GM23338 (cell line): ENCODE data around the gene GPSM1. TPM values are rescaled to one million over a fixed set of nuclear protein-coding genes. Genes with fewer than 3 reads are reported as not detected.

ENCODE experiments used
- ATAC-seq: fragments of 200-7000 bp; cut with Tn5 transposase; 3 replicates; pipeline ENCODE4 v1.9.1; 2020
- DNase-seq: peaks from one replicate; pipeline ENCODE4 v3.0.0-alpha.2; 2015; ENCODE audit warnings: low spot score
- H2AFZ ChIP-seq: fragments of 200-600 bp; sonication (generic); 2 replicates; pipeline ENCODE4 v1.8.0; 2016; ENCODE audit warnings: antibody characterized with exemption, mild to moderate bottlenecking, moderate library complexity
- H3F3A ChIP-seq: fragments of 200-600 bp; sonication (generic); replicated peaks from 2 replicates; pipeline ENCODE4 v1.8.0; 2017; ENCODE audit warnings: antibody characterized with exemption, mixed run types, low read depth
- H3K27ac ChIP-seq: fragments of 200-600 bp; sonication (generic); 2 replicates; pipeline ENCODE4 v1.6.1; 2016; ENCODE audit warnings: low read depth
- H3K27me3 ChIP-seq: fragments of 200-600 bp; sonication (generic); 2 replicates; pipeline ENCODE4 v1.8.0; 2016; ENCODE audit warnings: mild to moderate bottlenecking, mixed run types, moderate library complexity; ENCODE audit not compliant: insufficient read depth
- H3K36me3 ChIP-seq: fragments of 200-600 bp; sonication (generic); 2 replicates; pipeline ENCODE4 v1.8.0; 2016; ENCODE audit warnings: mild to moderate bottlenecking; ENCODE audit not compliant: insufficient read depth
- H3K4me1 ChIP-seq: fragments of 200-600 bp; sonication (generic); 2 replicates; pipeline ENCODE4 v1.8.0; 2016; ENCODE audit warnings: mild to moderate bottlenecking, moderate library complexity; ENCODE audit not compliant: insufficient read depth
- H3K4me2 ChIP-seq: fragments of 200-600 bp; sonication (generic); 2 replicates; pipeline ENCODE4 v1.7.1; 2017; ENCODE audit warnings: mixed run types
- H3K4me3 ChIP-seq: fragments of 200-600 bp; sonication (generic); 2 replicates; pipeline ENCODE4 v1.6.1; 2016; ENCODE audit warnings: mixed run types
- H3K79me2 ChIP-seq: fragments of 200-600 bp; sonication (generic); replicated peaks from 2 replicates; pipeline ENCODE4 v1.8.0; 2017; ENCODE audit warnings: mild to moderate bottlenecking; ENCODE audit not compliant: insufficient read depth
- H3K9me2 ChIP-seq: fragments of 200-600 bp; sonication (generic); 2 replicates; pipeline ENCODE4 v1.8.0; 2017; ENCODE audit not compliant: insufficient read depth
- H4K20me1 ChIP-seq: fragments of 200-600 bp; sonication (generic); replicated peaks from 2 replicates; pipeline ENCODE4 v1.8.0; 2017; ENCODE audit warnings: mild to moderate bottlenecking; ENCODE audit not compliant: insufficient read depth
- H3K27ac Mint-ChIP-seq: 2 replicates; pipeline ENCODE4 v1.8.0; 2020; ENCODE audit warnings: inconsistent platforms, mild to moderate bottlenecking, moderate library complexity, mixed read lengths
- H3K27me3 Mint-ChIP-seq: 3 replicates; pipeline ENCODE4 v1.8.0; 2022; ENCODE audit warnings: low read depth, mild to moderate bottlenecking, moderate library complexity, mixed read lengths, inconsistent platforms; ENCODE audit not compliant: insufficient read depth, poor library complexity
- H3K36me3 Mint-ChIP-seq: 3 replicates; pipeline ENCODE4 v1.8.0; 2021; ENCODE audit warnings: low read depth, mild to moderate bottlenecking, inconsistent platforms, moderate library complexity, mixed read lengths
- H3K4me1 Mint-ChIP-seq: 3 replicates; pipeline ENCODE4 v1.8.0; 2020; ENCODE audit warnings: mild to moderate bottlenecking, inconsistent platforms, mixed read lengths
- H3K4me3 Mint-ChIP-seq: 3 replicates; pipeline ENCODE4 v1.8.0; 2021; ENCODE audit warnings: moderate library complexity, mild to moderate bottlenecking, inconsistent platforms, mixed read lengths
- H3K9me3 Mint-ChIP-seq: 3 replicates; pipeline ENCODE4 v1.8.0; 2020; ENCODE audit warnings: moderate library complexity, mild to moderate bottlenecking, inconsistent platforms, mixed read lengths
- ETS1 ChIP-seq: IDR thresholded peaks from 2 replicates; pipeline ENCODE4 v1.6.1; 2016; ENCODE audit warnings: antibody characterized with exemption
- EZH2 ChIP-seq: fragments of 200-600 bp; sonication (generic); IDR thresholded peaks from one replicate; pipeline ENCODE4 v1.8.0; 2017; ENCODE audit warnings: antibody characterized with exemption, mild to moderate bottlenecking, low read depth; ENCODE audit not compliant: unreplicated experiment
- JUNB ChIP-seq: IDR thresholded peaks from one replicate; pipeline ENCODE4 v1.6.1; 2016; ENCODE audit warnings: antibody characterized with exemption; ENCODE audit not compliant: unreplicated experiment
- NANOG ChIP-seq: IDR thresholded peaks from 2 replicates; pipeline ENCODE4 v1.6.1; 2016; ENCODE audit warnings: antibody characterized with exemption, borderline replicate concordance
- POLR2AphosphoS5 ChIP-seq: IDR thresholded peaks from 2 replicates; pipeline ENCODE4 v1.6.1; 2016; ENCODE audit warnings: antibody characterized with exemption, low read depth
- STAT1 ChIP-seq: IDR thresholded peaks from one replicate; pipeline ENCODE4 v1.6.1; 2016; ENCODE audit warnings: antibody characterized with exemption; ENCODE audit not compliant: unreplicated experiment
- ZNF114 ChIP-seq: fragments of 250-450 bp; sonication (Bioruptor Pico); IDR thresholded peaks from 2 replicates; pipeline ENCODE4 v1.5.0; 2020; ENCODE audit warnings: mild to moderate bottlenecking, moderate library complexity
- ZNF462 ChIP-seq: fragments of 250-450 bp; sonication (Bioruptor Pico); IDR thresholded peaks from 2 replicates; pipeline ENCODE4 v1.5.0; 2020; ENCODE audit warnings: mild to moderate bottlenecking, moderate library complexity
- polyA plus RNA-seq: library from polyadenylated mRNA; unstranded; fragments of >200 nt; fragmentation: Nextera tagmentation; extraction: Ambion mirVana; gene quantifications from 2 replicates; pipeline ENCODE4 v1.2.1, GENCODE V29; 2016
- total RNA-seq: library from RNA; depleted of rRNA; stranded (reverse); fragments of >200 nt; shearing (Covaris generic); gene quantifications from 2 replicates; pipeline ENCODE4 v1.2.3, GENCODE V29; 2014
- TF ChIP-seq, protein P1 (sequence below): IDR thresholded peaks from one replicate; pipeline ENCODE4 v1.6.1; 2018; ENCODE audit warnings: antibody characterized with exemption; ENCODE audit not compliant: unreplicated experiment
- TF ChIP-seq, protein P2 (sequence below), 2 experiments: fragments of 200-600 bp in 1 of 2; sonication (generic) in 1 of 2; conservative IDR thresholded peaks; 2 replicates each; pipeline versions ENCODE4 v1.5.1 to v1.6.1; 2016 to 2017; ENCODE audit warnings: antibody characterized with exemption in 2 of 2, low read depth in 2 of 2, mild to moderate bottlenecking in 2 of 2, moderate library complexity in 1 of 2

Gene GPSM1
- total and polyA plus RNA-seq, 2 experiments from 2014 or later, result 4.8 to 23.2 TPM

DNA sequence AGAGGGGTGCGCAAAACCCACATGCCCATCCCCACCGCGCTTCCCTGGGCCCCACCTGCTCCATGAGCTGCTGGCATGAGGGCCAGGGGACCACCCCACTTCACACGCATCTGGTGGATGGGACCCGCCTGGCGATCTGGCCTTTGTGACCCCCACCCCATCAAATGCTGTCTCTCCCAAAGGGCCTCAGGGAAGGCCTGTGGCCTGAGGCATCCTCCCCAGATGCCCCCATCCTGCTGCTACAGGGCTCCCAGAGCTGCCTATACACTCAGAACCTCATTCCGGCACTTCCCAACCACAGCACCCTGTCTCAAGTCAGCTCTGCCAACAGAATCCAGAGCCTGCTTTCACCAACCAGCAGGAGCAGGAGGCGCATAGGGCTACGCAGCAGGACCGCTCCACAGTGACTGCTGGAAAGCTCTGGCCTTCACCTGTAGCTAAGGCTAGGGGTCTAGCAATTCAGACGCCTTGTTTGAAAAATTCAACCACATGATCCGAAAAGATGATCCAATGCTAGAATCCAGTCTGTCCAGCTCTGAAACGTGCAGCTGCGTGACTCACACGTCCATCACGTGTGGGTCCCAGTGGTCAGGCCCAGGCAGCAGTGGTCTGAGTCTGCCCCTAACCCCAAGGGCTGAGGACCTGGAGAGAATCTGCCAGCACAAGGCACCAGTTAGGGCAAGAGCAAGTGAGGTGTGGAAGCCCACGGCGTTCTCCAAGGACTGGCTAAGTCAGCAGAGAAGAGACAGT lies 74.0 kb downstream of the GPSM1 start (continued):
- no peak for TF ChIP-seq ZNF462 (CRISPR knock-in tag)
- no peak for TF ChIP-seq EZH2
- no peak for TF ChIP-seq ZNF114
- TF ChIP-seq STAT1, result no peak
- no peak for TF ChIP-seq NANOG
- TF ChIP-seq JUNB, result no peak

DNA sequence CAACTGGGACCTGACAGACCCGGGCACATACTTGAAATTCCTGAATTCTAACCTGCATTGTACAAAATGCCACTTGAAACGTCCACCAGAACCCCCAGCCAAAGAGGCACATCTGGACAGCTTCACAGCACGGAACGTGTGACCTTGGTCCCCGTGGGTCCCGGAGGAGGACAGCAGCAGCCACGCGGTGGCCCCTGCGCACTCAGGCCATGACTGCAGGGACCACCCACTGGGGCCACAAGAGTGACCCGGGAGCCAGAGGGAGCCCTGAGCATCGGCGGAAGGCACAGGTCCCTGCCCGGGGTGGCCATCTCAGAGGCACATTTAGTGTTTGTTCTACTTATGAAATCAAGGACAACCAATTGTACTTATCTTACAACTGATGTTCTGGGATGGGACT lies 74.7 kb downstream of the GPSM1 start:
- Mint-ChIP-seq H3K27ac (no peak overlapping the region), H3K36me3 (peaks cover 60% of the 10 kb centered on the region), H3K4me3 (no peak overlapping the region), H3K4me1 (peaks cover 9% of the 10 kb centered on the region), H3K27me3 (peaks cover 19% of the 10 kb centered on the region), H3K9me3 (no peaks in the 10 kb centered on the region; the same call in 2 of the 3 replicates)
- Histone ChIP-seq H2AFZ (no peak overlapping the region), H3K36me3 (peaks cover 24% of the 10 kb centered on the region), H4K20me1 (no peaks in the 10 kb centered on the region; the same call in none of the 2 replicates), H3K4me3 (no peak overlapping the region), H3K9me2 (no peaks in the 10 kb centered on the region), H3F3A (peaks cover 22% of the 10 kb centered on the region), H3K4me2 (no peak overlapping the region), H3K4me1 (peaks cover 3% of the 10 kb centered on the region; the same call in 1 of the 2 replicates), H3K79me2 (peaks cover 29% of the 10 kb centered on the region), H3K27me3 (no peaks in the 10 kb centered on the region), H3K27ac (peak overlapping the region; percentile 39; the same call in 1 of the 2 replicates)
- ATAC-seq (no peak), DNase-seq (no peak)
- TF ChIP-seq, protein P1, sequence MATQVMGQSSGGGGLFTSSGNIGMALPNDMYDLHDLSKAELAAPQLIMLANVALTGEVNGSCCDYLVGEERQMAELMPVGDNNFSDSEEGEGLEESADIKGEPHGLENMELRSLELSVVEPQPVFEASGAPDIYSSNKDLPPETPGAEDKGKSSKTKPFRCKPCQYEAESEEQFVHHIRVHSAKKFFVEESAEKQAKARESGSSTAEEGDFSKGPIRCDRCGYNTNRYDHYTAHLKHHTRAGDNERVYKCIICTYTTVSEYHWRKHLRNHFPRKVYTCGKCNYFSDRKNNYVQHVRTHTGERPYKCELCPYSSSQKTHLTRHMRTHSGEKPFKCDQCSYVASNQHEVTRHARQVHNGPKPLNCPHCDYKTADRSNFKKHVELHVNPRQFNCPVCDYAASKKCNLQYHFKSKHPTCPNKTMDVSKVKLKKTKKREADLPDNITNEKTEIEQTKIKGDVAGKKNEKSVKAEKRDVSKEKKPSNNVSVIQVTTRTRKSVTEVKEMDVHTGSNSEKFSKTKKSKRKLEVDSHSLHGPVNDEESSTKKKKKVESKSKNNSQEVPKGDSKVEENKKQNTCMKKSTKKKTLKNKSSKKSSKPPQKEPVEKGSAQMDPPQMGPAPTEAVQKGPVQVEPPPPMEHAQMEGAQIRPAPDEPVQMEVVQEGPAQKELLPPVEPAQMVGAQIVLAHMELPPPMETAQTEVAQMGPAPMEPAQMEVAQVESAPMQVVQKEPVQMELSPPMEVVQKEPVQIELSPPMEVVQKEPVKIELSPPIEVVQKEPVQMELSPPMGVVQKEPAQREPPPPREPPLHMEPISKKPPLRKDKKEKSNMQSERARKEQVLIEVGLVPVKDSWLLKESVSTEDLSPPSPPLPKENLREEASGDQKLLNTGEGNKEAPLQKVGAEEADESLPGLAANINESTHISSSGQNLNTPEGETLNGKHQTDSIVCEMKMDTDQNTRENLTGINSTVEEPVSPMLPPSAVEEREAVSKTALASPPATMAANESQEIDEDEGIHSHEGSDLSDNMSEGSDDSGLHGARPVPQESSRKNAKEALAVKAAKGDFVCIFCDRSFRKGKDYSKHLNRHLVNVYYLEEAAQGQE, result no peak
- TF ChIP-seq POLR2AphosphoS5, result no peak
- no peak for TF ChIP-seq EZH2
- TF ChIP-seq ZNF114, result no peak
- no peak for TF ChIP-seq NANOG
- TF ChIP-seq, protein P2, sequence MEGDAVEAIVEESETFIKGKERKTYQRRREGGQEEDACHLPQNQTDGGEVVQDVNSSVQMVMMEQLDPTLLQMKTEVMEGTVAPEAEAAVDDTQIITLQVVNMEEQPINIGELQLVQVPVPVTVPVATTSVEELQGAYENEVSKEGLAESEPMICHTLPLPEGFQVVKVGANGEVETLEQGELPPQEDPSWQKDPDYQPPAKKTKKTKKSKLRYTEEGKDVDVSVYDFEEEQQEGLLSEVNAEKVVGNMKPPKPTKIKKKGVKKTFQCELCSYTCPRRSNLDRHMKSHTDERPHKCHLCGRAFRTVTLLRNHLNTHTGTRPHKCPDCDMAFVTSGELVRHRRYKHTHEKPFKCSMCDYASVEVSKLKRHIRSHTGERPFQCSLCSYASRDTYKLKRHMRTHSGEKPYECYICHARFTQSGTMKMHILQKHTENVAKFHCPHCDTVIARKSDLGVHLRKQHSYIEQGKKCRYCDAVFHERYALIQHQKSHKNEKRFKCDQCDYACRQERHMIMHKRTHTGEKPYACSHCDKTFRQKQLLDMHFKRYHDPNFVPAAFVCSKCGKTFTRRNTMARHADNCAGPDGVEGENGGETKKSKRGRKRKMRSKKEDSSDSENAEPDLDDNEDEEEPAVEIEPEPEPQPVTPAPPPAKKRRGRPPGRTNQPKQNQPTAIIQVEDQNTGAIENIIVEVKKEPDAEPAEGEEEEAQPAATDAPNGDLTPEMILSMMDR (conservative IDR thresholded peaks at IDR 0.05; ENCODE audit: low read depth in 2 of 2), result no peak
- TF ChIP-seq ETS1, result no peak
- TF ChIP-seq JUNB, result no peak
